ENCODE results near the gene LYPD4.

DNA sequence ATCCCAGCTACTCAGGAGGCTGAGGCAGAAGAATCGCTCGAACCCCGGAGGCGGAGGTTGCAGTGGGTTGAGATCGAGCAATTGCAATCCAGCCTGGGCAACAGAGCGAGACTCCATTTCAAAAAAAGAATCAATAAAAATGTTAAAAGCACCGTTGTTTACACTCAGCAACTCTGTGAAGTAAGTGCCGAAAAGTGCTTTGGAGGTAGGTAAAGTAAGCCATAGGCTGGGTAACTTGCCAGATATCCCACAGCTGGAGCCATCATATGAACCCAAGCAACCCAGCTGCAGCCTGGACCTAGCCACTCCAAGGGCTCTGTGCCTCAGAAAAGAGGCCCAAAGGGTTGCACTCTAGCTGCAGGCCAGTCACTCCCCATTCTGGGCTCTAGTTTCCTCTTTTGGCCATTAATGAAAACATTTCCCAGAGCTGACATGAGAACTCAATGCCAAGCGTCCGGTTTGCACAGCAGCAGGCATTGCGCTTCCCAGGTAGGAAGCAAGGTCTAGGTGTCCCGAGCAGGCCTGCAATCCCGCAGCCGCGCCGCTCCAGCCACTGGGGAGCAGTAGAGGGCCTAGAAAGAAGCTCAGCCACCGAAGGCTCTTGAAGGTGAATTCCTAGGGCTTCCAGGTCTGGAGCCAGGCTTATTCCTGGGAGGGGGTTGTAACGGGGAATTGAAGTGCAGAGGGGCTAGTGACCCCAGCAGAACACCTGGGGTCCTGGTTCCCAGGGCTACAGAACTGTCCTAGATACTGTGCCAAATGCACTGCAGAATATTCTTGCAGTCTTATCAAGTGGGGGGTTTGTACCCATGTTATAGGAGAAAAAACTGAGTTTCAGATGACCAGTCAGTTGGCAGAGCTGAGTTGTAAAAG lies 28.5 kb upstream of the LYPD4 start:
- peak; percentile 86 for TF ChIP-seq CTCF (IDR thresholded peaks at IDR 0.05; ENCODE audit: insufficient read depth, low read length, poor library complexity, severe bottlenecking)
- no peak for TF ChIP-seq EZH2phosphoT487 (conservative IDR thresholded peaks at IDR 0.05; ENCODE audit: low read length)

Data from SU-DHL-6 (cell line).